NT2/D1 (cell line): ENCODE data around the gene GLI1.

ENCODE experiments used
- SUZ12 ChIP-seq: IDR thresholded peaks from 2 replicates; pipeline ENCODE4 v1.6.1; 2011; ENCODE audit not compliant: insufficient read length, insufficient read depth; ENCODE audit errors: extremely low read depth
- ZNF274 ChIP-seq: IDR thresholded peaks from 2 replicates; pipeline ENCODE4 v1.6.1; 2011; ENCODE audit warnings: mild to moderate bottlenecking, low read depth, low read length

DNA sequence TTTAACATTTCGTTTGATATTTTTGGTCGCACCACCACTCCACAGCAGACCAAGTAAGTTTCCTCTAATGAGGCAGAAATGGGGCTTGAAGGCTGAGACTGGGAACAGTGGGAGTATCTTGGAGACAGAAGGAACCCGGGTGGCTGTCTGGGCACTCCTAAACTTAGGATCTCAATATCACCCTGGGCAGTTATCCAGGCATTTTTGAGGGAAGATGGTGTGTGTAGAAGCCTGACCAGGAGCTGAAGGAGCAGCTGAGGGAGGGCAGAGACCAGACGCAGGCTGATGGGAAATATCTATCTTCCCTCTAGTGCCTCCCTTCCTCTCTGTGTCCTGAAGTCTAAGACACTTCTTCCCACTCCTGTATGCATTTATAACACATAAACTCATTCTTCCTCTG is 39.0 kb downstream of the GLI1 start:
- no peak for TF ChIP-seq ZNF274
- no peak for TF ChIP-seq SUZ12
